Measurements from ENCODE around the gene LST1.

Gene LST1

DNA sequence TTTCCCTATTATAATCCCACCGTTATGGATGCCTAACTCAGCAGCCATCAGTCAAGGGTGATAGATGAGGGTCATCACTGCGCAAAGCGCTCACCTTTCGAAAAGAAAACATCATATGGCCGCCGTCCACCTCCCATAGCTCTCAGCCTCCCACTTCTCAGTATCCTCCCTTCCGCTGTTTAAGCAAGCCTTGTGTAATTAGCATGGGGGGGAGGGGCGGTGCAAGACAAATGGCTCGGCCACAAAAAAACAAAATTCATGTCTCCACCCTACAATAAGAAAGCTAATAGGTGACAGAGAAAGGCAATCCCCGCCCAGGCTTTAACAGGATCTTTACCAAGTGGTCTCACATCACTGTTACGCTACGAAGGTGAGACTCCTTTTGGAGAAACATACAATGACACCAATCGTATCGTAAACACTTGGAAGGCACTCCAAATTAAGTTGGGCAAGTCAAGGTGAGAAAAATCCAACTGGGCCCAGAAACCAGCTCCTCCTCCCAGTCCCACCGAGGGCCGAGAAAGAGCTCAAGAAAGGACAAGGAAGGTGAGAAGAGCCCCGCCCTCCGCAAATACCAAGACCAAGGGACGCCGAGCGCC lies 44.9 kb upstream of the LST1 start:
- H3K4me1 ChIP-seq (ENCODE audit: insufficient read depth, low read length, poor library complexity, severe bottlenecking), result peaks cover 38% of the 10 kb centered on the region
- no peak for TF ChIP-seq EZH2phosphoT487 (IDR thresholded peaks at IDR 0.05; ENCODE audit: borderline replicate concordance)
- TF ChIP-seq, protein P1, sequence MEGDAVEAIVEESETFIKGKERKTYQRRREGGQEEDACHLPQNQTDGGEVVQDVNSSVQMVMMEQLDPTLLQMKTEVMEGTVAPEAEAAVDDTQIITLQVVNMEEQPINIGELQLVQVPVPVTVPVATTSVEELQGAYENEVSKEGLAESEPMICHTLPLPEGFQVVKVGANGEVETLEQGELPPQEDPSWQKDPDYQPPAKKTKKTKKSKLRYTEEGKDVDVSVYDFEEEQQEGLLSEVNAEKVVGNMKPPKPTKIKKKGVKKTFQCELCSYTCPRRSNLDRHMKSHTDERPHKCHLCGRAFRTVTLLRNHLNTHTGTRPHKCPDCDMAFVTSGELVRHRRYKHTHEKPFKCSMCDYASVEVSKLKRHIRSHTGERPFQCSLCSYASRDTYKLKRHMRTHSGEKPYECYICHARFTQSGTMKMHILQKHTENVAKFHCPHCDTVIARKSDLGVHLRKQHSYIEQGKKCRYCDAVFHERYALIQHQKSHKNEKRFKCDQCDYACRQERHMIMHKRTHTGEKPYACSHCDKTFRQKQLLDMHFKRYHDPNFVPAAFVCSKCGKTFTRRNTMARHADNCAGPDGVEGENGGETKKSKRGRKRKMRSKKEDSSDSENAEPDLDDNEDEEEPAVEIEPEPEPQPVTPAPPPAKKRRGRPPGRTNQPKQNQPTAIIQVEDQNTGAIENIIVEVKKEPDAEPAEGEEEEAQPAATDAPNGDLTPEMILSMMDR (conservative IDR thresholded peaks at IDR 0.05; ENCODE audit: low read length), result no peak
- H3K9me3 ChIP-seq (ENCODE audit: insufficient read depth, low read depth, low read length), result no peaks in the 10 kb centered on the region
- peak overlapping the region; percentile 94 for H3K4me3 ChIP-seq (ENCODE audit: low read length, poor library complexity, severe bottlenecking)
- H3K27me3 ChIP-seq (ENCODE audit: insufficient read depth, low read length, poor library complexity, severe bottlenecking), result peaks cover 13% of the 10 kb centered on the region
- peaks cover 42% of the 10 kb centered on the region for H3K36me3 ChIP-seq (ENCODE audit: insufficient read depth, low read length)
- H3K9ac ChIP-seq (ENCODE audit: low read depth, low read length, poor library complexity, severe bottlenecking), result peak overlapping the region; percentile 99
- H4K20me1 ChIP-seq (ENCODE audit: insufficient read depth, low read length, poor library complexity, severe bottlenecking), result peaks cover 59% of the 10 kb centered on the region
- peak overlapping the region; percentile 98 for H3K4me2 ChIP-seq (ENCODE audit: low read depth, low read length, poor library complexity, severe bottlenecking)
- H3K9me2 ChIP-seq (replicated peaks; ENCODE audit: low read depth, low read length), result no peaks in the 10 kb centered on the region
- no peak overlapping the region for H2AFZ ChIP-seq (ENCODE audit: low read length)
- no peaks in the 10 kb centered on the region; the same call in 1 of the 2 replicates for H3F3A ChIP-seq (ENCODE audit: low read depth)
- peaks cover 87% of the 10 kb centered on the region for H3K79me2 ChIP-seq (ENCODE audit: insufficient read depth, low read length)

- H3K4me2 ChIP-seq (ENCODE audit: low read depth, low read length, poor library complexity, severe bottlenecking), result peak within 1 kb of the TSS; percentile 98
- H3K9me2 ChIP-seq (replicated peaks; ENCODE audit: low read depth, low read length), result no peaks in the 10 kb centered on the region
- H3K27me3 ChIP-seq (ENCODE audit: insufficient read depth, low read length, poor library complexity, severe bottlenecking), result peaks cover 13% of the 10 kb centered on the region
- H2AFZ ChIP-seq (ENCODE audit: low read length), result peak within 1 kb of the TSS; percentile 53
- H3K4me1 ChIP-seq (ENCODE audit: insufficient read depth, low read length, poor library complexity, severe bottlenecking), result peaks cover 36% of the 10 kb centered on the region
- H3K9me3 ChIP-seq (ENCODE audit: insufficient read depth, low read depth, low read length), result no peaks in the 10 kb centered on the region
- H3K9ac ChIP-seq (ENCODE audit: low read depth, low read length, poor library complexity, severe bottlenecking), result peak within 1 kb of the TSS; percentile 99
- H3K79me2 ChIP-seq (ENCODE audit: insufficient read depth, low read length), result peaks cover 81% of the 10 kb centered on the region
- H3K36me3 ChIP-seq (ENCODE audit: insufficient read depth, low read length), result peaks cover 35% of the 10 kb centered on the region
- peaks cover 52% of the 10 kb centered on the region for H4K20me1 ChIP-seq (ENCODE audit: insufficient read depth, low read length, poor library complexity, severe bottlenecking)
- no peaks in the 10 kb centered on the region; the same call in 1 of the 2 replicates for H3F3A ChIP-seq (ENCODE audit: low read depth)
- TF ChIP-seq EZH2phosphoT487 (IDR thresholded peaks at IDR 0.05; ENCODE audit: borderline replicate concordance), result no peak
- TF ChIP-seq, protein P1 (conservative IDR thresholded peaks at IDR 0.05; ENCODE audit: low read length), result no peak
- peak within 1 kb of the TSS; percentile 94 for H3K4me3 ChIP-seq (ENCODE audit: low read length, poor library complexity, severe bottlenecking)
Observed at GRCh38 chr6:31541658-31542521, 44.2 kb upstream of the LST1 start, which contains the start of gene DDX39B. Gene DDX39B (minus strand): TSS chr6:31542003. CDS start chr6:31540532, 1,471 bp downstream.

- TF ChIP-seq, protein P1 (conservative IDR thresholded peaks at IDR 0.05; ENCODE audit: low read length), result no peak
- TF ChIP-seq EZH2phosphoT487 (IDR thresholded peaks at IDR 0.05; ENCODE audit: borderline replicate concordance), result no peak
- peaks cover 38% of the 10 kb centered on the region for H3K4me1 ChIP-seq (ENCODE audit: insufficient read depth, low read length, poor library complexity, severe bottlenecking)
- no peaks in the 10 kb centered on the region for H3K9me3 ChIP-seq (ENCODE audit: insufficient read depth, low read depth, low read length)
- peaks cover 35% of the 10 kb centered on the region for H4K20me1 ChIP-seq (ENCODE audit: insufficient read depth, low read length, poor library complexity, severe bottlenecking)
- H3K4me2 ChIP-seq (ENCODE audit: low read depth, low read length, poor library complexity, severe bottlenecking), result peak overlapping the region; percentile 98
- peaks cover 22% of the 10 kb centered on the region for H3K36me3 ChIP-seq (ENCODE audit: insufficient read depth, low read length)
- H3K9ac ChIP-seq (ENCODE audit: low read depth, low read length, poor library complexity, severe bottlenecking), result peak overlapping the region; percentile 99
- no peaks in the 10 kb centered on the region; the same call in 1 of the 2 replicates for H3F3A ChIP-seq (ENCODE audit: low read depth)
- peaks cover 76% of the 10 kb centered on the region for H3K79me2 ChIP-seq (ENCODE audit: insufficient read depth, low read length)
- H2AFZ ChIP-seq (ENCODE audit: low read length), result no peak overlapping the region
- H3K4me3 ChIP-seq (ENCODE audit: low read length, poor library complexity, severe bottlenecking), result no peak overlapping the region
- H3K9me2 ChIP-seq (replicated peaks; ENCODE audit: low read depth, low read length), result no peaks in the 10 kb centered on the region
- peaks cover 13% of the 10 kb centered on the region for H3K27me3 ChIP-seq (ENCODE audit: insufficient read depth, low read length, poor library complexity, severe bottlenecking)
Observed at GRCh38 chr6:31543639-31544038, 42.4 kb upstream of the LST1 start.

Data from Loucy (cell line).